ENCODE data around the gene SLC5A11.

Gene SLC5A11

DNA sequence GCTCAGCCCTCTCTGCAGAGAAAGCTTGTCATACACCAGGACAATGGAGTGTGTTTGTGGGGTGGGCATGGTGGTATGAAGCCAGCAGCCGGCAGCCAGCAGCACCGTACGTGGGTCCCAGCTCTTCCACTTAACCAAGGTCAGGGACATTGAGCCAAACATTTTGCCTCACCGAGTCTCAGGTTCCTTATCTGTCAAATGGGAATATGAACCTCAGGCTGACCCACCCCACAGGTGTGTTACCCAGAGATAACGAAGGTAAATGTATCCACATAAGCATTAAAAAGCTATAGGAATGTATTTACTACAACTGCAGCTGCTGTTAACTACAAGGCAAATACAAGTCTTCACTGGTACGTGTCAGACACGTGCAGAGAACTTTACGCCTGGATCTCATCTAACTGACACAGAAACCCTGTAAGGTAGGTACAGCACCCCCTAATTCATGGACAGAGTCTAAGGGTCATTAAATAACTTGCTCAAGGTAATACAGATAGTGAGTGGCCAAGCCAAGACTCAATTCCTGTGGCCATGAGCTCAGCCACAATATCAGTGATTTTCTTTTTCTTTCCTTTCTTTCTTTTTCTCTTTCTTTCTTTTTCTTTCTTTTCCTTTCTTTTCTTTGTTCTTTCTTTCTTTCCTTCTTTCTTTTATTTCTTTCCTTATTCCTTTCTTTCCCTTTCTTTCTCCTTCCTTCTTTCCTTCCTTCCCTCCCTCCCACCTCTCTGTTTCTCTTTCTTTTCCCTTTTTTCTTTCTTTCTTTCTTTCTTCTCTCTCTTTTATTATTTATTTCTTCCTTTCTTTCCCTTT lies 990 bp downstream of the SLC5A11 start:
- TF ChIP-seq CTCF (IDR thresholded peaks at IDR 0.05): no peak
- no peak overlapping the region for H3K27ac ChIP-seq
- no peaks in the 10 kb centered on the region for H3K4me1 ChIP-seq (ENCODE audit: control insufficient read depth in 1 of 2, insufficient read depth in 1 of 2, low read depth in 1 of 2, low read length in 1 of 2)
- no peaks in the 10 kb centered on the region for H3K9me3 ChIP-seq
- H3K36me3 ChIP-seq: no peaks in the 10 kb centered on the region
- H3K27me3 ChIP-seq: no peaks in the 10 kb centered on the region
- H3K4me3 ChIP-seq (ENCODE audit: low read depth in 1 of 2, low read length in 1 of 2): no peak overlapping the region

DNA sequence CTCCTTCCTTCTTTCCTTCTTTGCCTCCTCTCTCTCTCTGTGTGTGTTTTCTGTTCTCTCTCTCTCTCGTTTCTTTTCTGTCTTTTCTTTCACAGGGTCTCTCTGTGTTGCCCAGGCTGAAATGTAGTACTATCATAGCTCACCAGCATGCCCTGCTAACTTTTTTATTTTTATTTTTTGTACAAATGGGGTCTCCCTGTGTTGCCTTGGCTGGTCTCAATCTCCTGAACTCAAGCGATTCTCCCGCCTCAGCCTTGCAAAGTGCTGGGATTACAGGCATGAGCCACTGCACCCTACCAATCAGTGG lies 1.5 kb downstream of the SLC5A11 start:
- Histone ChIP-seq H3K9me3 (no peaks in the 10 kb centered on the region), H3K4me3 (ENCODE audit: low read depth in 1 of 2, low read length in 1 of 2) (no peak overlapping the region), H3K4me1 (ENCODE audit: control insufficient read depth in 1 of 2, insufficient read depth in 1 of 2, low read depth in 1 of 2, low read length in 1 of 2) (no peaks in the 10 kb centered on the region), H3K27ac (no peak overlapping the region), H3K36me3 (no peaks in the 10 kb centered on the region), H3K27me3 (no peaks in the 10 kb centered on the region)
- TF ChIP-seq CTCF (IDR thresholded peaks at IDR 0.05): no peak

DNA sequence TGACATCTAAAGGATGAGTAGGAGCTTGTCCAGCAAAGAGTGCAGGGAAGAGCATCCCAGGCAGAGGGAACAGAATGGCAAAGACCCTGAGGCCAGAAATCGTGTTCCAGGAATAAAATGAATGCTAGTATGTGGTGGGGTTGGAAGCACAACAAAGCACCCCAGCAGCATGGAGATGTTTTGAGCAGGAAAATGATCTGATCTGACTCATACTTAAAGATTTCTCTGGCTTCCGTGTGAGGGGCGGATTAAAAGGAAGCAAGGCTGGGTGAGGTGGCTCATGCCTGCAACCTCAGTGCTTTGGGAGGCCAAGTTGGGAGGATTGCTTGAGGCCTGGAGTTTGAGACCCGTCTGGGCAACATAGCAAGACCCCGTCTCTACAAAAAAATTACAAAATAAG lies 2.3 kb downstream of the SLC5A11 start:
- Histone ChIP-seq H3K36me3 (no peaks in the 10 kb centered on the region), H3K4me3 (ENCODE audit: low read depth in 1 of 2, low read length in 1 of 2) (no peak overlapping the region), H3K27ac (no peak overlapping the region), H3K9me3 (no peaks in the 10 kb centered on the region), H3K4me1 (ENCODE audit: control insufficient read depth in 1 of 2, insufficient read depth in 1 of 2, low read depth in 1 of 2, low read length in 1 of 2) (no peaks in the 10 kb centered on the region), H3K27me3 (no peaks in the 10 kb centered on the region)
- no peak for TF ChIP-seq CTCF (IDR thresholded peaks at IDR 0.05)

GRCh38 chr16:24849641-24850040 lies 3.9 kb downstream of the SLC5A11 start:
- Histone ChIP-seq H3K36me3 (no peaks in the 10 kb centered on the region), H3K27me3 (peaks cover 12% of the 10 kb centered on the region), H3K4me3 (ENCODE audit: low read depth in 1 of 2, low read length in 1 of 2) (no peak overlapping the region), H3K4me1 (ENCODE audit: control insufficient read depth in 1 of 2, insufficient read depth in 1 of 2, low read depth in 1 of 2, low read length in 1 of 2) (no peaks in the 10 kb centered on the region), H3K9me3 (no peaks in the 10 kb centered on the region), H3K27ac (no peak overlapping the region)
- no peak for TF ChIP-seq CTCF (IDR thresholded peaks at IDR 0.05)

- Histone ChIP-seq H3K27me3 (peaks cover 15% of the 10 kb centered on the region), H3K4me1 (ENCODE audit: control insufficient read depth in 1 of 2, insufficient read depth in 1 of 2, low read depth in 1 of 2, low read length in 1 of 2) (no peaks in the 10 kb centered on the region), H3K36me3 (no peaks in the 10 kb centered on the region), H3K27ac (no peak overlapping the region), H3K4me3 (ENCODE audit: low read depth in 1 of 2, low read length in 1 of 2) (no peak overlapping the region), H3K9me3 (no peaks in the 10 kb centered on the region)
- TF ChIP-seq CTCF (IDR thresholded peaks at IDR 0.05): no peak
These were observed 4.7 kb downstream of the SLC5A11 start for GRCh38 chr16:24850289-24850938.
